Activated CD4-positive, alpha-beta T cell treated with anti-CD3 and anti-CD28 coated beads for 36 hours (primary cell): ENCODE measurements around the gene TUB. TPM values are rescaled to one million over a fixed set of nuclear protein-coding genes. Genes with fewer than 3 reads are reported as not detected.

Experiments used
- ATAC-seq: fragments of 200-7000 bp; cut with Tn5 transposase; one replicate; pipeline ENCODE4 v1.10.0; 2021; ENCODE audit warnings: mild to moderate bottlenecking, moderate library complexity
- CTCF ChIA-PET: fragments of 350-600 bp; sonication (Branson Sonifier 250); formaldehyde crosslinking; loops from one replicate; lab custom pipeline; 2021; ENCODE audit warnings: antibody characterized with exemption; lab: Charles Lee
- POLR2A ChIA-PET: fragments of 350-600 bp; sonication (Branson Sonifier 250); formaldehyde crosslinking; loops from one replicate; lab custom pipeline; 2021; ENCODE audit warnings: antibody characterized with exemption, inconsistent platforms; lab: Charles Lee
- DNase-seq: peaks from one replicate; pipeline ENCODE4 v3.0.0-alpha.2; 2020
- H3K27ac Mint-ChIP-seq: one replicate; pipeline ENCODE4 v1.8.0; 2021; ENCODE audit warnings: mixed read lengths
- H3K27me3 Mint-ChIP-seq: one replicate; pipeline ENCODE4 v1.8.0; 2021; ENCODE audit warnings: mixed read lengths
- H3K36me3 Mint-ChIP-seq: one replicate; pipeline ENCODE4 v1.8.0; 2021; ENCODE audit warnings: low read depth, mixed read lengths
- H3K4me1 Mint-ChIP-seq: one replicate; pipeline ENCODE4 v1.8.0; 2021; ENCODE audit warnings: mixed read lengths
- H3K4me3 Mint-ChIP-seq: one replicate; pipeline ENCODE4 v1.8.0; 2021; ENCODE audit warnings: mild to moderate bottlenecking, moderate library complexity, mixed read lengths
- H3K9me3 Mint-ChIP-seq: one replicate; pipeline ENCODE4 v1.8.0; 2021; ENCODE audit warnings: low read depth, mixed read lengths
- intact Hi-C, 2 experiments: fragments of 100-400 bp; cut with DNase I in 1 of 2; cut with micrococcal nuclease in 1 of 2; formaldehyde crosslinking; loops; one replicate each; pipeline versions ENCODE4 v1.14.2 to v1.15.1; 2022 to 2024; cut with DNase I, micrococcal nuclease
- total RNA-seq, 2 experiments: library from RNA; stranded (reverse); gene quantifications; one replicate each; pipeline ENCODE4 v1.2.3, GENCODE V29; 2021

Gene TUB
- total RNA-seq, 2 experiments from 2014 or later, result 0.33 to 0.48 TPM

DNA sequence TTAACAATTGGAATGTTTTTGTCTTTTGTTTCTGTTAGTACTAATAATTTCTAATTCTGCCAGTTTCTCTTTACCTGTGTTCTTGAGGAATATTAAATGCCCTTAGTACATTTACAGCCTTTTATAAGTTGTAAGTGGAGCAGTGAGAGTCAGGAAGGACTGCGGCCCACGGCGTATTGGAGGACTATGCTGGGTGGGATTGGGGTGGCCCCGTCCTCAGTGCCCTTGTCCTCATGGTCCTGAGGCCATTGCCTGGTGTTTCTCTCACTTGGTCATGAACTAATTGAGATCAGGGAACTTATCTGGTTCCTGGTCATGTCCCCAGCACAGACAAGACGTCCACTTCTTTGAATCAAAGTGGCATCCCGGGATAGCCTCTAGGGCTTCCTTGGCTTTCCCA, 3.3 kb downstream of the TUB start:
- no peak overlapping the region for H3K4me3 Mint-ChIP-seq

DNA sequence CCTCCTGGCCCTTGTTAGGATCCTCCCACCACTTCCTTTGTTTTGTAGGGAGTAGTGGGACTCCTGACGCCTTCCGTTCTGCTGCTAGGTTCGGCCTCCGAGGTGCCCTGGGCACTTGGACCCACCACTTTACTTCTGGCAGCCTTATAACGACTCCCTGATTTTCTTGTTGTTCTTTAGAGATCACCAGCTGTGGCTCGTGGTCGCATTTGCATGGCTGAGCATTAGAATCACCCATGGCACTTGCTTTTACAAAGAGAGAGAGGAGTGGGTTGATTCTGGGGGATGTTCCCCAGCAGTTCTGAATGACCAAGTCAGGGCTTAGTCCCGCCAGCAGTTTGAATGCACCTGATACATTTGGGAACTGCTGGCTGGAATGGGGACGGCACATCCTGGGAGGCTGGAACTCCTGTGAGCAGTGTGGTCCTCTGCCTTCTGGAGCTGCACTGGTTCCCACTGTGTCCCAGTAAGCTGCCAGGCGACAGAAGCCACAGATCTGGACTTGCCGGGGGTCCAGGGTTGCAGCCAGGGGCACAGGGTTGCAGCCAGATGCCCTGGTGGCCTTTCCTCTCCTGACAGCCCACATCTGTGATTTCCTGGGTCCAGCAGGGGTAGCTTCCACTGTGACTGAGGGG, 4.1 kb downstream of the TUB start:
- Mint-ChIP-seq H3K27ac (no peak overlapping the region), H3K36me3 (no peaks in the 10 kb centered on the region), H3K4me1 (peaks cover 5% of the 10 kb centered on the region), H3K9me3 (no peaks in the 10 kb centered on the region), H3K4me3 (no peak overlapping the region), H3K27me3 (peaks cover 36% of the 10 kb centered on the region)
- ATAC-seq (no peak), DNase-seq (no peak)
- intact Hi-C loops, result no loop called here
- CTCF ChIA-PET, result interaction anchor here (1.5 to 3.1 kb wide), 2 partner anchors 79 to 82 kb away, joined by 7 to 11 read pairs; no protein-coding TSS in a partner anchor
- POLR2A ChIA-PET, result no interaction called here

More for the DNA sequence above, 3.3 kb downstream of the TUB start:
- DNase-seq (no peak), ATAC-seq (no peak)
- intact Hi-C loops, result no loop called here
- Mint-ChIP-seq H3K27ac (no peak overlapping the region), H3K27me3 (peaks cover 42% of the 10 kb centered on the region), H3K36me3 (no peaks in the 10 kb centered on the region), H3K4me1 (peaks cover 5% of the 10 kb centered on the region), H3K9me3 (no peaks in the 10 kb centered on the region)
- POLR2A ChIA-PET, result no interaction called here
- CTCF ChIA-PET, result no interaction called here

DNA sequence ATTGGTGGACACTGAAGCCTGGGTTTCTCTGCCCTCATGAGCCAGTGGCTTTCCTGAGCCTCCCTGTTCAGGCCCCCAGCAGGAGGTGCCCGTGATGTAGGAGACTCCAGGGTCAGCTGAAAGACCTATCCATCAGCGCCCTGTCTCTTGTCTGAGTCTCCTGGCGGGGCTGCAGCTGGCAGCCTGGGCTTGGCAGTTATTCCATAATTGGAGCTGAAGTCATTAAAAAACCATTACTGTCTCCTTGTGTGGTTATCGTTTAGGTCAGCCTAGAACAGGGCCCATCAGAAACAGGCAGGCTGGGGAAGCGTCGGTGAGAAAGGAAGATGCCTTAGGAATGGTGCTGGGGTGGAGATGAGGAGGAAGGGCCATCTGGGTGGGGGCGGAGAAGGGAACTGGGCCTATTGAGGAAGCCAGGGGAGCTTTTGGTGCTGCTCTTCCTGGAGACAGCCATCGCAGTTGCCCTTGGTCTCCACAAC, 5.0 kb downstream of the TUB start:
- DNase-seq, result no peak
- Mint-ChIP-seq H3K4me1 (peaks cover 5% of the 10 kb centered on the region), H3K27me3 (peaks cover 29% of the 10 kb centered on the region), H3K9me3 (no peaks in the 10 kb centered on the region), H3K27ac (no peak overlapping the region), H3K4me3 (no peak overlapping the region), H3K36me3 (no peaks in the 10 kb centered on the region)
- intact Hi-C loops, result no loop called here
- no peak for ATAC-seq
- ChIA-PET POLR2A (no interaction called here), CTCF (interaction anchor here (0.7 to 5.5 kb wide), 4 partner anchors 9 to 83 kb away, joined by 3 to 50 read pairs (median 9); no protein-coding TSS in a partner anchor)

DNA sequence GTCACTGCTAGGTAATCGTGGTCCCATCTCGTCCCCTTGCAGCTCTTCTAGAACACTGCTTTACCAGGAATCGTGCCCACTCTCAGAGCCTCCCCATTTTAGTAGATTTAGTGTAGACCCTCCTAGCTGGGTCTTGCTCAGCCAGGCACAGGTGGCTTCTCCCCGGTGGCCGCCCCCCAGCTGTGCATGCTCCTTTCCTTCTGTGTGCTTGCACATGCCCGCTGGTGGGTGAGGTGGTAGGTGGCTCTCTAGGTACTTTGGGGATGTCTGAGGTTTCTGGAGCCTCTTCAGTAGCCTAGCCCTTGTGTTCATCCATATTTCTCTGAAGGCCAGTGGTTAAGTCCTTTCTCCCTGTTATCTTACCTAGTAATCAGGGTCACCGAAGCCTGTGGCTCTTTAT, 5.6 kb downstream of the TUB start:
- Mint-ChIP-seq H3K9me3 (no peaks in the 10 kb centered on the region), H3K27me3 (peaks cover 29% of the 10 kb centered on the region), H3K36me3 (no peaks in the 10 kb centered on the region), H3K4me3 (no peak overlapping the region), H3K27ac (no peak overlapping the region), H3K4me1 (peaks cover 5% of the 10 kb centered on the region)
- ATAC-seq, result no peak
- POLR2A ChIA-PET, result no interaction called here
- no peak for DNase-seq
- intact Hi-C loops, result no loop called here
- CTCF ChIA-PET, result interaction anchor here (0.7 to 5.5 kb wide), 4 partner anchors 9 to 83 kb away, joined by 3 to 50 read pairs (median 9); no protein-coding TSS in a partner anchor

DNA sequence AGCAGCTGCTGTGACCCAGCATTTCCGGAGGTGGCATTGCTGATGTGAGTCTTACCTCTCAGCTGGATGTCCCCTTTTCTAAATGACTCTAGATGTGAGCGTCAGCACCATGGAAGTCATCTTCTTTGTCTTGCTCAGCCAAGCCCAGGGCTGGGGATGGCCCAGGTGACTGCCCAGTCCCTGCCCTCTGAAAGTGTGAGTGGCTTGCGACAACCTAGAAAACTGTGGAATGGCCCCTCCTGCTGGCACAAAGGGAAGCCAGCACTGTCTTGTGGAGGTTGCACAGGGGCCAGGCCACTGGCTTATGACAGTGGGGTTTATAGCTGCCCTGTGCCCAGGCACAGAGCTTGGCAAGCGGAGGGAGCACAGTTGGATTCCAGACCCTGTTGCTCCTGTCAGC, 6.2 kb downstream of the TUB start:
- H3K36me3 Mint-ChIP-seq, result no peaks in the 10 kb centered on the region
- POLR2A ChIA-PET, result no interaction called here
- no peaks in the 10 kb centered on the region for H3K4me1 Mint-ChIP-seq
- H3K27me3 Mint-ChIP-seq, result peaks cover 23% of the 10 kb centered on the region
- CTCF ChIA-PET, result interaction anchor here (3.1 to 5.5 kb wide), 2 partner anchors 12 to 81 kb away, joined by 11 to 50 read pairs; no protein-coding TSS in a partner anchor
- intact Hi-C loops, result no loop called here
- DNase-seq (peak; percentile 25), ATAC-seq (peak; percentile 42)
- no peak overlapping the region for H3K27ac Mint-ChIP-seq
- H3K9me3 Mint-ChIP-seq, result no peaks in the 10 kb centered on the region
- H3K4me3 Mint-ChIP-seq, result no peak overlapping the region

DNA sequence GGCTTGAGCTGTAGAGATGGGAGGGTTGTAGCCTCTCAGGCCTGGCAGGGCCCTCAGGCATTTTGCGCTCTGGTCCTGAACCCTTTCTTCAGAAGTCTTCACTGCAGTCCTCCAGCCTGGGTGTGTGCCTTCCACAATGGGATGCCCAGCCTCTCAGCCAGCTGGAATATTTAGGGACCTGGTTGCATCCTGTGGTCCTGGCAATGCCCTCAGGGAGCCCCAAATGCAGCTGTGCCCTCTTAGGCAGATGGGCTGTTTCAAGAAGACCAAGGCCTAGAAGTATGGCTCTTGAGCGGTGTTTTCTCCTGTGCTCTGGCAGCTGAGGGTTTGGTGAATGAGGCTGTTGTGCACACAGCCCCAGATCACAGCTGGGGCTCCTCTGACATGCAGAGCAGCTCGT, 6.7 kb downstream of the TUB start:
- Mint-ChIP-seq H3K27me3 (peaks cover 17% of the 10 kb centered on the region), H3K9me3 (no peaks in the 10 kb centered on the region), H3K36me3 (no peaks in the 10 kb centered on the region), H3K4me1 (no peaks in the 10 kb centered on the region), H3K4me3 (no peak overlapping the region), H3K27ac (no peak overlapping the region)
- ChIA-PET POLR2A (no interaction called here), CTCF (interaction anchor here (0.7 to 5.5 kb wide), 6 partner anchors 11 to 204 kb away, joined by 3 to 50 read pairs (median 3); no protein-coding TSS in a partner anchor)
- DNase-seq, result no peak
- ATAC-seq, result no peak
- intact Hi-C loops, result no loop called here

DNA sequence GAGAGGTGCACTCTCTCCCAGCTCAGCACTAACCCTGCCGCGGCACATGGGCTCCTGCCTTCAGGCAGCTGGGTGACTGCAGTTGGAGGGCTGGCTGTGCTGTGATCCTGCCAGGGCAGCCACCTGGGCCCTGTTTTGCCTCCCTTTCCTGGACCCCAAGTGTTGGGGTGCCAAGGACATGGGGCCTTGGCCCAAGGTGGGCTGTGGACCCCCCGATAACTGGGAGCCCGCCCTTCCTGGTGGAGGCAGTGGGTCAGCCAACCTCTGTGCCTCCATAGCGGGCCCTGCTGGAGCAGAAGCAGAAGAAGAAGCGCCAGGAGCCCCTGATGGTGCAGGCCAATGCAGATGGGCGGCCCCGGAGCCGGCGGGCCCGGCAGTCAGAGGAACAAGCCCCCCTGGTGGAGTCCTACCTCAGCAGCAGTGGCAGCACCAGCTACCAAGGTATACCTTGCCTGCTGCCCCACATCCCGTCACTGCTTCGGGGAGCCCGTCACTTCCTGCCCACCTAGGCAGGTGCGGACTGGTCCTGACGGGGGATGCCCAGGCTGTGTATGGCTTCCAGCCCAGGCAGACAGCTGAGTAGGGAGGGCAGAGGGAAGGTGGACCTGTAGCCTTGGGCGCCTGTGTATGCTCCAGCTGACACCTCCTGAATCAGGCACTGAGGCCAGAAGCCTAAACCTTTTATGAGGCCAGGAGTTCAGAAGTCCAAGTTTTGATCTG, 8.9 kb downstream of the TUB start:
- Mint-ChIP-seq H3K9me3 (no peaks in the 10 kb centered on the region), H3K4me1 (no peaks in the 10 kb centered on the region), H3K27me3 (peaks cover 8% of the 10 kb centered on the region), H3K4me3 (no peak overlapping the region), H3K36me3 (no peaks in the 10 kb centered on the region), H3K27ac (no peak overlapping the region)
- POLR2A ChIA-PET, result no interaction called here
- CTCF ChIA-PET, result interaction anchor here (0.6 to 8.3 kb wide), 10 partner anchors 9 to 618 kb away, joined by 3 to 56 read pairs (median 4); partner anchors contain the start of gene EIF3F
- DNase-seq, result no peak
- ATAC-seq, result no peak
- intact Hi-C loops, result loop anchor here (1.0 to 2.0 kb wide), 3 partner anchors 57 to 84 kb away; no protein-coding TSS in a partner anchor

DNA sequence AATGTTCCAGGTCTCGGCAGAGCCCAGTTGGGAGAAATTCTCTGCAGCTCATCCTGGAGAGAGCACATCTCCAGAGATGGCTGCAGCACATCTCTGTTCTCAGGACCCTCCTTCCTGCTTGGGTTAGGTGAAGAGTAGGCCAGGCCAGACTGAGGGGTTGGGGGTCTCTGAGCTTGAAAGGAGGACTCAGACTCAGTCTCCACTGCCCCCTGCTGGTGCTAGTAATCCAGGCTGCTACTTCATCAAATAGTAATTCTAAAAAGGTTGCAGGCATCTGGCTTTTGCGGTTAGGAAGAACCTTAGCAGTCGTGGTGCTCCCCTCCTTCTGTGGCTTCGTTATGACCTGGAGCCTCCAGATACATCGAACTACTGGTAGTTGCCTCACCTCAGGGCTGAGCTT, 9.7 kb downstream of the TUB start:
- ChIA-PET CTCF (interaction anchor here (0.7 to 8.3 kb wide), 11 partner anchors 8 to 104 kb away, joined by 3 to 56 read pairs (median 5); partner anchors contain the start of gene EIF3F), POLR2A (no interaction called here)
- H3K4me1 Mint-ChIP-seq, result no peaks in the 10 kb centered on the region
- intact Hi-C loops, result loop anchor here (1.0 to 2.0 kb wide), 3 partner anchors 58 to 84 kb away; no protein-coding TSS in a partner anchor
- DNase-seq (peak; percentile 65), ATAC-seq (peak; percentile 27)
- H3K9me3 Mint-ChIP-seq, result no peaks in the 10 kb centered on the region
- no peak overlapping the region for H3K27ac Mint-ChIP-seq
- peaks cover 3% of the 10 kb centered on the region for H3K27me3 Mint-ChIP-seq
- H3K4me3 Mint-ChIP-seq, result no peak overlapping the region
- H3K36me3 Mint-ChIP-seq, result no peaks in the 10 kb centered on the region

DNA sequence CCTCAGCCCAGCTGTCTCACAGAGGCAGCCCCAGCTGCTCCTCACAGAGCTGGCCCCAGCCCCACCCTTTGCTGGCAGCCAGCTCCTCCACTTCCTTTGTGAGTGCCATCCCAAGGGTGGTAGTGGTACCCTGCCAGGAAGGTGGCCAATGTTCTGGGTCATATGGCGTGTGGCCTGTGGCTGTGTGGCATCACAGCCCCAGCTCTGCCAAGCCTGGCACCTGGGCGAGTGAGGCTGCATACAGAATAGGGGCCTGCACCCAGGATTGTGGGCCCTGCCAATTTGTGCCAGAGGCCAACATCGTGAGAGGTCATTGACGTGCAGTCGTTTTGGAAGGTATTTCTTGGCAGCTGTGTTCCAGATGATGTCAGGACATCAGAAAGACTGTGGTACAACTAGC, 10.7 kb downstream of the TUB start:
- Mint-ChIP-seq H3K9me3 (no peaks in the 10 kb centered on the region), H3K36me3 (no peaks in the 10 kb centered on the region), H3K4me3 (no peak overlapping the region), H3K27me3 (no peaks in the 10 kb centered on the region), H3K4me1 (no peaks in the 10 kb centered on the region), H3K27ac (no peak overlapping the region)
- ATAC-seq (no peak), DNase-seq (no peak)
- ChIA-PET CTCF (interaction anchor here (0.6 to 8.3 kb wide), 7 partner anchors 13 to 381 kb away, joined by 3 to 56 read pairs (median 5); partner anchors contain the start of gene EIF3F), POLR2A (no interaction called here)
- intact Hi-C loops, result loop anchor here (1.0 to 2.0 kb wide), 3 partner anchors 58 to 85 kb away; no protein-coding TSS in a partner anchor

DNA sequence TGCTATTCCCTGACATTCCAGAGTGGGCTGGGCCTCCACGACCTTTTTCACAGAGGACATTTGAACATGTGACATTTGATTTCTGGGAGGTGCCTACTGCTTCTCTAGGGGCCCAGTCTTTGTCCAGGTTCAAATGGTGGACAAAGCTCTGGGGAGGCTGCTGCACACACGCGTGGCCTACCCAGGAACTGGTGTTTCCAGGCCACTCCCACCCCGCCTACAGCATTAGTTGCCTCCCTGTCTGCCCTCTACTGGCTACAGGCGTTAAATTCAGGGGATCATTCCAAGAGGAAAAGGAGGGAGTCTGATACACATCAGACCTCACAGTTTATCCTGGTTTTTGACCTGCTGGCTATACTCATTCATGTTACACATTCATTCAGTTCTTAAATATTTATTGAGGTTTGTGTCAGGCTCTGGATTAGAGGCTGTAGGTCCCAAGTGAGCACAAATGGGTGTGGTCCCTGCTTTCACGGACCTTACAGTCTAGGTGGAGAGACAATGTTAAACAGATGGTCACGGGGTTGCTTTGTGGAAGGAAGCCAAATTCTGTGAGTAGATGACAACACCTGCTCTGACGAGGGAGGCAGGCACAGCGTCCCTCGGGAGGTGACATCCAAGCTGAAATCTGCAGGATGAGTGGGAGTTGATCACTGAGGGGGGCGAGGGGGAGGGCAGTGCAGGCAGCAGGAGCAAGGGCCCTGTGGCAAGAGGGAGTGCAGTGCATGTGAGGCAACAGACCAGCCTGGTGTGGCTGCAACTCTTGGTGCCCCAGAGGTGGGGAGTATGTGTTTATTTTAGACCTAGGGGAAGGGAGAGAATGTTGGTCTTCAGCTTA, 11.8 kb downstream of the TUB start:
- no peak overlapping the region for H3K4me3 Mint-ChIP-seq
- ChIA-PET CTCF (interaction anchor here (1.2 to 8.3 kb wide), 3 partner anchors 59 to 86 kb away, joined by 4 to 56 read pairs (median 13); no protein-coding TSS in a partner anchor), POLR2A (no interaction called here)
- ATAC-seq (peak; percentile 87), DNase-seq (peak; percentile 75)
- H3K27me3 Mint-ChIP-seq, result no peaks in the 10 kb centered on the region
- no peaks in the 10 kb centered on the region for H3K9me3 Mint-ChIP-seq
- intact Hi-C loops, result loop anchor here in 1 of 2 experiments (1.0 kb wide), 1 partner anchor 60 kb away; no protein-coding TSS in a partner anchor
- no peaks in the 10 kb centered on the region for H3K4me1 Mint-ChIP-seq
- H3K27ac Mint-ChIP-seq, result no peak overlapping the region
- no peaks in the 10 kb centered on the region for H3K36me3 Mint-ChIP-seq
